Osteocyte (in vitro differentiated cells): ENCODE data around the gene ARL6IP6. TPM values are rescaled to one million over a fixed set of nuclear protein-coding genes. Genes with fewer than 3 reads are reported as not detected.
A peak's percentile ranks its signal among the peaks of the same experiment; 100 is the strongest.

Experiments
- DNase-seq: peaks from one replicate; pipeline ENCODE4 v3.0.0; 2021; ENCODE audit warnings: mixed read lengths; ENCODE audit not compliant: unreplicated experiment; ENCODE audit errors: extremely low spot score
- H3K27ac Mint-ChIP-seq: one replicate; pipeline ENCODE4 v1.8.0; 2021; ENCODE audit warnings: mild to moderate bottlenecking, mixed read lengths; ENCODE audit not compliant: unreplicated experiment
- H3K27me3 Mint-ChIP-seq: one replicate; pipeline ENCODE4 v1.8.0; 2021; ENCODE audit warnings: mixed read lengths; ENCODE audit not compliant: unreplicated experiment
- H3K36me3 Mint-ChIP-seq: one replicate; pipeline ENCODE4 v1.8.0; 2021; ENCODE audit warnings: mixed read lengths; ENCODE audit not compliant: unreplicated experiment
- H3K4me1 Mint-ChIP-seq: one replicate; pipeline ENCODE4 v1.8.0; 2021; ENCODE audit warnings: mixed read lengths; ENCODE audit not compliant: unreplicated experiment
- H3K4me3 Mint-ChIP-seq: one replicate; pipeline ENCODE4 v1.8.0; 2021; ENCODE audit warnings: mild to moderate bottlenecking, moderate library complexity, mixed read lengths; ENCODE audit not compliant: unreplicated experiment
- H3K9me3 Mint-ChIP-seq: one replicate; pipeline ENCODE4 v1.8.0; 2021; ENCODE audit warnings: mixed read lengths; ENCODE audit not compliant: unreplicated experiment
- CTCF ChIP-seq: fragments of 200-600 bp; sonication (generic); IDR thresholded peaks from 2 replicates; pipeline ENCODE4 v1.5.0; 2021; ENCODE audit warnings: antibody characterized with exemption, mild to moderate bottlenecking, moderate library complexity
- total RNA-seq: library from RNA; stranded (reverse); gene quantifications from 2 replicates; pipeline ENCODE4 v1.2.1, GENCODE V29; 2021

Gene ARL6IP6
- total RNA-seq, 1 donor from 2014 or later, result 13.9 TPM

DNA sequence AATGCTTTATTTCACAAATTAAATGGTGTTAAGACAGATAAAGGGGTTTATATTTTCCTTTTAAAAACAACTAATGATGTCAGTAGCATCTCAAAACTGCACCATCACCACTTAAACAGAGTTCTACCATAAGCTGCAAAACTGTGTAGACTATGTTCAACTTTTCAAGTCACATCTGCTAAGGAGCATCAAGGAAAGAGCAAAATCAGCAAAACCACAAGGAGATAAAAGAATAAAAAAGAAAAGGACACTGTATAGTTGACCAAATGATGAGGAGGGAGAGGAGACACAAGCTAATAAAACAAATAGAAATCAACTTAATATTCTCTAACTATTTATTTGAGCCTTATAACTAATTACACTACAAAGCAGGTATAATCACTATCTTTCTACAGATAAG, 35.0 kb upstream of the ARL6IP6 start:
- peaks cover 34% of the 10 kb centered on the region for H3K36me3 Mint-ChIP-seq
- H3K4me1 Mint-ChIP-seq, result peaks cover 21% of the 10 kb centered on the region
- peak overlapping the region; percentile 41 for H3K27ac Mint-ChIP-seq
- no peaks in the 10 kb centered on the region for H3K27me3 Mint-ChIP-seq
- H3K9me3 Mint-ChIP-seq, result no peaks in the 10 kb centered on the region
- DNase-seq, result no peak
- TF ChIP-seq CTCF, result no peak
- no peak overlapping the region for H3K4me3 Mint-ChIP-seq

GRCh38 chr2:152686321-152686720, 32.1 kb upstream of the ARL6IP6 start:
- H3K4me1 Mint-ChIP-seq, result peaks cover 23% of the 10 kb centered on the region
- H3K36me3 Mint-ChIP-seq, result peaks cover 21% of the 10 kb centered on the region
- H3K27ac Mint-ChIP-seq, result peak overlapping the region; percentile 51
- no peak overlapping the region for H3K4me3 Mint-ChIP-seq
- H3K9me3 Mint-ChIP-seq, result no peaks in the 10 kb centered on the region
- H3K27me3 Mint-ChIP-seq, result no peaks in the 10 kb centered on the region
- no peak for DNase-seq
- no peak for TF ChIP-seq CTCF

DNA sequence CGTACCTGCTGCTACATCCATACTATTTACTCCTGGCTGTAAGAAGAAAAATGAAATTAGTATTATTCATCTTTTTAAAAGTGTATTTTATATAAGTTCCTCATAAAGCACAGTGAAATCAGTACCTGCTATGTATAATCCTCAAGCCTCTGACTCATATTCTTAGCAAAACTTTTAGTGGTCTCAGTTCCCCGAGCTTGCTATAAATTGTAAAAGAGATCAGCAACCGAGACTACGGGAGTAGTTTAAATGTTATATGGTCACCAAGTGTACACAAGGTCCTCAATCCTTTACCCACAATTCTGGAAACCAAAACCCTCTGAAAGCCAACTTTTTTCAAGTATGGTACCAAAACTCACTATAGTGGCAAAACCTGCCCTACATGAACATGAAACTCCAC, 25.4 kb upstream of the ARL6IP6 start:
- H3K27ac Mint-ChIP-seq, result no peak overlapping the region
- TF ChIP-seq CTCF, result no peak
- no peak for DNase-seq
- no peak overlapping the region for H3K4me3 Mint-ChIP-seq
- no peaks in the 10 kb centered on the region for H3K27me3 Mint-ChIP-seq
- no peaks in the 10 kb centered on the region for H3K9me3 Mint-ChIP-seq
- peaks cover 3% of the 10 kb centered on the region for H3K36me3 Mint-ChIP-seq
- peaks cover 36% of the 10 kb centered on the region for H3K4me1 Mint-ChIP-seq

GRCh38 chr2:152694161-152694661, 24.2 kb upstream of the ARL6IP6 start:
- Mint-ChIP-seq H3K27ac (peak overlapping the region; percentile 99), H3K4me1 (peaks cover 35% of the 10 kb centered on the region), H3K36me3 (peaks cover 3% of the 10 kb centered on the region), H3K27me3 (no peaks in the 10 kb centered on the region), H3K9me3 (no peaks in the 10 kb centered on the region), H3K4me3 (peak overlapping the region; percentile 81)
- DNase-seq, result no peak
- no peak for TF ChIP-seq CTCF

GRCh38 chr2:152695763-152696162, 22.7 kb upstream of the ARL6IP6 start:
- no peaks in the 10 kb centered on the region for H3K27me3 Mint-ChIP-seq
- H3K4me1 Mint-ChIP-seq, result peaks cover 35% of the 10 kb centered on the region
- H3K9me3 Mint-ChIP-seq, result no peaks in the 10 kb centered on the region
- peaks cover 3% of the 10 kb centered on the region for H3K36me3 Mint-ChIP-seq
- peak overlapping the region; percentile 38 for H3K27ac Mint-ChIP-seq
- no peak for DNase-seq
- H3K4me3 Mint-ChIP-seq, result no peak overlapping the region
- TF ChIP-seq CTCF, result no peak
